AG09309 (cell line): Measurements from ENCODE around the gene NELL2.
"Not testable (repeated sequence)": the region's sequence is repeated elsewhere in the genome, so short reads cannot be mapped to it uniquely, and the experiment has no call there.

ENCODE experiments used
- DNase-seq: peaks from one replicate; pipeline ENCODE4 v3.0.0-alpha.2; 2010; ENCODE audit warnings: low read depth
- H3K4me3 ChIP-seq: 2 replicates; pipeline ENCODE4 v1.5.1; 2011; ENCODE audit warnings: mild to moderate bottlenecking, low read depth, low read length, moderate library complexity; ENCODE audit not compliant: control insufficient read depth
- TF ChIP-seq, protein P1 (sequence below): IDR thresholded peaks from 2 replicates; pipeline ENCODE4 v1.5.1; 2011; ENCODE audit warnings: mild to moderate bottlenecking, low read depth, low read length, inconsistent platforms; ENCODE audit not compliant: insufficient read depth, control insufficient read depth; ENCODE audit errors: missing control alignments

The NELL2 gene

DNA sequence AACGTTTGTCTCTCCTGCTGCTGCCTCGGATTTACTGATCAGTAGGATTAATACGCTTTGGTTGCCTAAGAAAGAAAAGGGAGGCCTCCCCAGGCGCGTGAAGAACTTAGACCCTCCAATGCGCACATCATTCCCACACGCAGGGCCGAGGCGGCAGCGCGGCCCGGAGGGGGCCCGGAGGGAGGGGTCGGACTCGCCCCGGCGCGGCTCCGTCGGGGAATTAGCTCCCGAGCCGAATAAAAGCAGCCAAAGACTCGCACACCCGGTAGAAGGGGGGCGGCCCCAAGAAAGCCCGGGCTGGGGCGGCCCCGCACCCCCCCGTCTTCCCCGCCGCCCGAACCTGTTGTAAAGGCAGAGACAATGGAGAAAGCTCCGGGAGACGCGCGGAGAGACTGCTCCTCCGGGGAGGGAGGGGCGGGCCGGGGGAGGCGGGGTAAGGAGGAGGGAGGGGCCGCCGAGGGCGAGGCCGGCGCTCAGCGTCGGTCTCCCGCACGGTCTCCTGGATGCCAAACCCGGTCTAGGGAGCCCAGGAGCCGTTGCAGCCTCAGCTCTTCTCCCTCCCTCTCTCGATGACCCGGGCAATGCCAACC, at the start of gene NELL2:
Gene NELL2 (minus strand): TSS at position 362 of the 590 bp plus-strand sequence. CDS start 446 bp downstream, outside the sequence.
- no peak for DNase-seq
- TF ChIP-seq, protein P1, sequence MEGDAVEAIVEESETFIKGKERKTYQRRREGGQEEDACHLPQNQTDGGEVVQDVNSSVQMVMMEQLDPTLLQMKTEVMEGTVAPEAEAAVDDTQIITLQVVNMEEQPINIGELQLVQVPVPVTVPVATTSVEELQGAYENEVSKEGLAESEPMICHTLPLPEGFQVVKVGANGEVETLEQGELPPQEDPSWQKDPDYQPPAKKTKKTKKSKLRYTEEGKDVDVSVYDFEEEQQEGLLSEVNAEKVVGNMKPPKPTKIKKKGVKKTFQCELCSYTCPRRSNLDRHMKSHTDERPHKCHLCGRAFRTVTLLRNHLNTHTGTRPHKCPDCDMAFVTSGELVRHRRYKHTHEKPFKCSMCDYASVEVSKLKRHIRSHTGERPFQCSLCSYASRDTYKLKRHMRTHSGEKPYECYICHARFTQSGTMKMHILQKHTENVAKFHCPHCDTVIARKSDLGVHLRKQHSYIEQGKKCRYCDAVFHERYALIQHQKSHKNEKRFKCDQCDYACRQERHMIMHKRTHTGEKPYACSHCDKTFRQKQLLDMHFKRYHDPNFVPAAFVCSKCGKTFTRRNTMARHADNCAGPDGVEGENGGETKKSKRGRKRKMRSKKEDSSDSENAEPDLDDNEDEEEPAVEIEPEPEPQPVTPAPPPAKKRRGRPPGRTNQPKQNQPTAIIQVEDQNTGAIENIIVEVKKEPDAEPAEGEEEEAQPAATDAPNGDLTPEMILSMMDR, result no peak
- H3K4me3 ChIP-seq, result peak within 1 kb of the TSS; percentile 48

DNA sequence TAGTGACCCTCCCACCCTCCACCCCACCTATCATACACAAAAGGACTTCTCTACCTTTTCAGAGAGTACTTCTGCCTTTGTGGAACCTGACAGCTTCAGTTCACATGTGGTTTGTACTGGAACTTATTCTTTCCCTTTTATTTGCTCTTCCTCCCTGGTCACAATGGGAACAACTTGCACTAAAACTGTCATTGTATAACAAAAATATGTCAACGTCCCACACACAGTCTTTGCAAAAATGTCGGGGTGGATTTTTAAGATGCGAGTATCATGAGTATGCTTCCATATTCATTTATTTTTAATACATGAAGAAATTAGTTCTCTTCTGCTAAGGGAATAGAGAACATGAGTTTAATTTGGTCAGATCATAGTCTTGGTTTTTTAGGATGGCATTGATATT, 45.6 kb upstream of the NELL2 start:
- TF ChIP-seq, protein P1, result no peak
- H3K4me3 ChIP-seq, result no peak overlapping the region
- DNase-seq, result no peak

DNA sequence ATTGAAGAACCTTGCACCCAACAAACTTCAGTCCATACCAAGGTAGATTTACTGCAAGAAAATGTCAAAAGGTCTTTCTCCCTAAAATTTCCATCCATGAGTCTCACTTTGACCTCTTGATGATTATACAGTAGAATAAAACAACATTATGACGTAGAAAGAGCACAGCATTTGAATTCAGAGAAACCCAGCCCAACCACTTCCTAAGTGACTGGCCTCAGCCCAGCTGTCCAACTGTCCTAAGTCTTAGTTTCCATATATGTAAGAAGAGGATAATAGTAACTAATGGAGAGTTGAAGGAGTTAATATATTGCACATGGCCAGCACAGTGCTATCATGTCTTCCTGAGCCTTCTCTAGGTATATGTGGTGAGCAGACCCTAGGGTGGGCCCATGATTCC, 41.0 kb upstream of the NELL2 start:
- DNase-seq, result no peak
- TF ChIP-seq, protein P1, result no peak
- no peak overlapping the region for H3K4me3 ChIP-seq

DNA sequence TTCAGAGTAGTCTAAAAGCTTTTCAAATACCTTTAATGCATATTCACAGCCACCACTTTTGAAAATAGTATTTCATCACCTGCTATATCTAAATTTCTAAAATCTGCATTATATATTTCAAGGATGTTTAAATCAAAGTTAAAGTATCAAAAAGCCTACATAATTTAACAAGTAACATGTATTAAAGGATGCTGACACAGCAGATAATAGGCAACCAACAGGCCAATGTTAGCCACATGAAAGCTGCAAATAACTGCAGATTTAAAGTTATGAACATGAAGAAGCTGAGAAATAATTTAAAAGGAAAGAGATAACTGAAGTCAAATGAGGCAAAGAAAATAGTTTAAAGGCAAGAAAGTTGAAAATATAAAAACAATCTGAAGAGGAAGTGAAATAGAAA, 39.8 kb upstream of the NELL2 start:
- TF ChIP-seq, protein P1, result no peak
- no peak for DNase-seq
- no peak overlapping the region for H3K4me3 ChIP-seq

DNA sequence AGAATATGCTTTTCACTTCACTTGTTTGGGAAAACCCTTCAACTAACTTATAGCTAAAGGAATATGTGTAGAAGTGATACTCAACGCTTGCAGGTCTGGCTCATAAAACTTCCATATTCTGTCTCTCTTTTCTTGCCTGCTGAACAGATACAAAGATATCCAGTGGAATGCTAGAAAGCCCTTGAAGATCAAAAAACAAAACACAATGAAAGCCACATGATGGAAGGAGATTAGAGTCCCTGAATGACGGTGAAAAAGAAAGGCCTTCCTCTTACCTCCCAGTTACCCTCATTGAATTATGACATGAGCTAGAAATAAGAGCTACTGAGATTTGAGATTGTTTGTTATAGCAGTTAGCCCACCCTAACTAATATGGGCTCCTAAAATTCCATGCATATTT, 28.2 kb upstream of the NELL2 start:
- TF ChIP-seq, protein P1, result no peak
- DNase-seq, result no peak
- no peak overlapping the region for H3K4me3 ChIP-seq

DNA sequence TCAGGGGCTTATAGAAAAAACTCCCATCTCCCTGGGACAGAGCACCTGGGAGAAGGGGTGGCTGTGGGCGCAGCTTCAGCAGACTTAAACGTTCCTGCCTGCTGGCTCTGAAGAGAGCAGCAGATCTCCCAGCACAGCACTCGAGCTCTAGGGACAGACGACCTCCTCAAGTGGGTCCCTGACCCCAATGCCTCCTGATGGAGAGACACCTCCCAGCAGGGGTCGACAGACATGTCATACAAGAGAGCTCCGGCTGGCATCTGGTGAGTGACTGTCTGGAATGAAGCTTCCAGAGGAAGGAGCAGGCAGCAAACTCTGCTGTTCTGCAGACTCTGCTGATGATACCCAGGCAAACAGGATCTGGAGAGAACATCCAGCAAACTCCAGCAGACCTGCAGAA, 22.0 kb upstream of the NELL2 start:
- H3K4me3 ChIP-seq, result not testable (repeated sequence)

DNA sequence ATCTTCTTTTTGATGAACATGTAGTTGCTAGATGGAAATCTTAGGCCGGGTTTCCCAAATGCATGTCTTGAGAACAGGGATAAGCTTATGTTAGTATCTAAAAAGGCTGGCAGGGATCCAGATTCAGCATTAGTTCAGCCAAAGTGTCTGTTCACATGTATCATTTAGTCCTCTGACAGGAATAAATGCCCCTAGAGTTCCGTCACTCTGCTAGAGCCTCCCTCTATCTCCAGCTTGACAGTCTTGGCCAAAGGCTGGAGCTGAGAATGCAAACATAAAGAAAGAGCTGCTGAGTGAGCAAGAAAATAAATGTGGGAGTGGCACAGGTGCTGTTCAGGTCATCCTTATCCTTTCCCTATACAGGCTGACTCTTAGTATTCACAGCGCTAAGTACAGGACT, 13.8 kb upstream of the NELL2 start:
- TF ChIP-seq, protein P1, result no peak
- H3K4me3 ChIP-seq, result no peak overlapping the region
- DNase-seq, result no peak

More for the DNA sequence above, 22.0 kb upstream of the NELL2 start:
- not testable (repeated sequence) for DNase-seq
